ENCODE measurements around the gene TNFRSF12A. TPM values are rescaled to one million over a fixed set of nuclear protein-coding genes. Genes with fewer than 3 reads are reported as not detected.

TNFRSF12A gene
- total RNA-seq, 1 experiment from 2014 or later = 78.9 TPM

DNA sequence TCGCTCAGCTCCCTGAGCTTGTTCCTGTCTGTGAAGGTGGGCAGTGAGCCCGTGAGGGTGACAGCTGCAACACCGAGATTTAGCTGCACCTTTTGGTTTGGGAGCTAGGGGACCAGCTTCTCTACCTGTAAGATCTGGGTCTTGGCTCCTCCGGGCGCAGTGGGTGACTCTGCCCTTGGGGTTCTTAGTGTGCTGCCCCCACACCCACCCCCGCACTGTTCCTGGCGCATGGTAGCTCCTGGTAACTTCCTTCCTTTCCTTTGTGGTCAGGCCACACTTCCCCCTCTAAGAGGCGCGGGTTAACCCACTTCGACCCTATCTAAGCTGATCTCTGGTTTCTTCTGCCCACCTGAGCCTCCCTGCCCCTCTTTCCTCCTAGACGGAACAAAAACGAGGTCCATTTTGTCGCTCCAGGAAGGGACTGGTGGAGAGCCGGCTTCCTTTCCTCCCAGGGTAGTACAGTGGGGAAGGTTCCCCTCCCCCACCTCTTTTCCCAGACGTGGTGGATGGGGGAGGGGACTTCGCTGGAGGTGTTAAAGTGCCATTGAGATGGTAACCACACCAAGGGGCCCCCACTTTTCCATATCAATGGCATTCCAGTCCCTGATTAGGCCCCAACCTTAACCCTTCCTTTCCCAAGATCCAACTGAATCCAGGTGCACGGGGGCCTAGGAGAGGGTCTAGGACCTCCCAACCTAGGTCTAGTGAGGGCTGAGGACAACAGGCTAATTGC is 12.0 kb upstream of the TNFRSF12A start (continued):
- peak; percentile 45; the same call in 1 of the 2 replicates for TF ChIP-seq CREM (CRISPR knock-in tag; IDR thresholded peaks at IDR 0.05)
- TF ChIP-seq, protein P1, sequence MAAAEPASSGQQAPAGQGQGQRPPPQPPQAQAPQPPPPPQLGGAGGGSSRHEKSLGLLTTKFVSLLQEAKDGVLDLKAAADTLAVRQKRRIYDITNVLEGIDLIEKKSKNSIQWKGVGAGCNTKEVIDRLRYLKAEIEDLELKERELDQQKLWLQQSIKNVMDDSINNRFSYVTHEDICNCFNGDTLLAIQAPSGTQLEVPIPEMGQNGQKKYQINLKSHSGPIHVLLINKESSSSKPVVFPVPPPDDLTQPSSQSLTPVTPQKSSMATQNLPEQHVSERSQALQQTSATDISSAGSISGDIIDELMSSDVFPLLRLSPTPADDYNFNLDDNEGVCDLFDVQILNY (CRISPR knock-in tag; IDR thresholded peaks at IDR 0.05) = no peak
- no peak for TF ChIP-seq ELF4 (CRISPR knock-in tag; IDR thresholded peaks at IDR 0.05; ENCODE audit: low read depth)
- TF ChIP-seq ZNF263 (CRISPR knock-in tag; IDR thresholded peaks at IDR 0.05; ENCODE audit: low read depth) = no peak
- TF ChIP-seq ZNF138 (CRISPR knock-in tag; conservative IDR thresholded peaks at IDR 0.05) = no peak
- TF ChIP-seq RELA (CRISPR knock-in tag; IDR thresholded peaks at IDR 0.05; ENCODE audit: borderline replicate concordance) = no peak
- no peak for TF ChIP-seq MLX (CRISPR knock-in tag; IDR thresholded peaks at IDR 0.05)
- TF ChIP-seq NR1H2 (CRISPR knock-in tag; IDR thresholded peaks at IDR 0.05) = no peak
- TF ChIP-seq SMAD4 (CRISPR knock-in tag; IDR thresholded peaks at IDR 0.05) = no peak
- TF ChIP-seq SMAD3 (CRISPR knock-in tag; IDR thresholded peaks at IDR 0.05; ENCODE audit: borderline replicate concordance) = no peak
- TF ChIP-seq, protein P2, sequence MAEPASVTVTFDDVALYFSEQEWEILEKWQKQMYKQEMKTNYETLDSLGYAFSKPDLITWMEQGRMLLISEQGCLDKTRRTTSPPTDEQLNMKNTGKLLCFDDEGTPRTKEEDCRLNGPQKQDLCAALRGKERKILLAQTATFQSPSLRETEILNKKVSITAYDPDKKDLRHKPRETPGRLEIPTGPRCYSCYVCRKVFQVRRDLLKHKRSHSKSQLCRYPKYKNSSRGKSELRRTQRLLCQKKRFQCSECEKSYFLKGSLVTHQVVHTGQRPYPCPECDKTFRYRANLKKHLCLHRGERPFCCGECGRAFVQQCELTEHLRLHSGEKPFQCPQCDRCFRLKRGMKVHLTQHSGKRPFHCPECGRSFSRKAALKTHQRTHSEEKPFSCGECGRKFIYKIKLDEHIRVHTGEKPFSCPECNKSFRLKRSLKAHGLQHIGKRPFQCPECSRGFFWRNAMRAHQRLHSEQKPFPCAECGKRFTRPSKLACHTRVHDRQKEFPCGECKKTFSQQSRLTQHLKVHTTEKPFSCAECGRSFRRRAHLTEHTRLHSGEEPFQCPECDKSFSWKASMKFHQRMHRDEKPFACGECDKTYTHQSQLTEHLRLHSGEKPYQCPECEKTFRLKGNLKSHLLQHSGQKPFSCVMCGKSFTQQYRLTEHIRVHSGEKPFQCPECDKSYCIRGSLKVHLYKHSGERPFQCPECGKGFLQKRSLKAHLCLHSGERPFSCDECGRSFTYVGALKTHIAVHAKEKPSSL (CRISPR knock-in tag; conservative IDR thresholded peaks at IDR 0.05) = no peak
- TF ChIP-seq JUN (CRISPR knock-in tag; IDR thresholded peaks at IDR 0.05) = no peak
- TF ChIP-seq PREB (CRISPR knock-in tag; IDR thresholded peaks at IDR 0.05; ENCODE audit: borderline replicate concordance) = no peak
- TF ChIP-seq ZMAT4 (CRISPR knock-in tag; IDR thresholded peaks at IDR 0.05) = no peak
- TF ChIP-seq RORB (CRISPR knock-in tag; IDR thresholded peaks at IDR 0.05) = no peak
- TF ChIP-seq, protein P3, sequence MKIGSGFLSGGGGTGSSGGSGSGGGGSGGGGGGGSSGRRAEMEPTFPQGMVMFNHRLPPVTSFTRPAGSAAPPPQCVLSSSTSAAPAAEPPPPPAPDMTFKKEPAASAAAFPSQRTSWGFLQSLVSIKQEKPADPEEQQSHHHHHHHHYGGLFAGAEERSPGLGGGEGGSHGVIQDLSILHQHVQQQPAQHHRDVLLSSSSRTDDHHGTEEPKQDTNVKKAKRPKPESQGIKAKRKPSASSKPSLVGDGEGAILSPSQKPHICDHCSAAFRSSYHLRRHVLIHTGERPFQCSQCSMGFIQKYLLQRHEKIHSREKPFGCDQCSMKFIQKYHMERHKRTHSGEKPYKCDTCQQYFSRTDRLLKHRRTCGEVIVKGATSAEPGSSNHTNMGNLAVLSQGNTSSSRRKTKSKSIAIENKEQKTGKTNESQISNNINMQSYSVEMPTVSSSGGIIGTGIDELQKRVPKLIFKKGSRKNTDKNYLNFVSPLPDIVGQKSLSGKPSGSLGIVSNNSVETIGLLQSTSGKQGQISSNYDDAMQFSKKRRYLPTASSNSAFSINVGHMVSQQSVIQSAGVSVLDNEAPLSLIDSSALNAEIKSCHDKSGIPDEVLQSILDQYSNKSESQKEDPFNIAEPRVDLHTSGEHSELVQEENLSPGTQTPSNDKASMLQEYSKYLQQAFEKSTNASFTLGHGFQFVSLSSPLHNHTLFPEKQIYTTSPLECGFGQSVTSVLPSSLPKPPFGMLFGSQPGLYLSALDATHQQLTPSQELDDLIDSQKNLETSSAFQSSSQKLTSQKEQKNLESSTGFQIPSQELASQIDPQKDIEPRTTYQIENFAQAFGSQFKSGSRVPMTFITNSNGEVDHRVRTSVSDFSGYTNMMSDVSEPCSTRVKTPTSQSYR (CRISPR knock-in tag; IDR thresholded peaks at IDR 0.05) = peak; percentile 100
- no peak for TF ChIP-seq GRHL2 (CRISPR knock-in tag; IDR thresholded peaks at IDR 0.05; ENCODE audit: insufficient replicate concordance, severe bottlenecking)
- TF ChIP-seq TCF7 (CRISPR knock-in tag; IDR thresholded peaks at IDR 0.05; ENCODE audit: low read depth) = 0 out of 2 replicates have a peak, but pooled peaks have one; percentile 50
- no peak for TF ChIP-seq ZNF671 (CRISPR knock-in tag; IDR thresholded peaks at IDR 0.05)
- TF ChIP-seq, protein P4, sequence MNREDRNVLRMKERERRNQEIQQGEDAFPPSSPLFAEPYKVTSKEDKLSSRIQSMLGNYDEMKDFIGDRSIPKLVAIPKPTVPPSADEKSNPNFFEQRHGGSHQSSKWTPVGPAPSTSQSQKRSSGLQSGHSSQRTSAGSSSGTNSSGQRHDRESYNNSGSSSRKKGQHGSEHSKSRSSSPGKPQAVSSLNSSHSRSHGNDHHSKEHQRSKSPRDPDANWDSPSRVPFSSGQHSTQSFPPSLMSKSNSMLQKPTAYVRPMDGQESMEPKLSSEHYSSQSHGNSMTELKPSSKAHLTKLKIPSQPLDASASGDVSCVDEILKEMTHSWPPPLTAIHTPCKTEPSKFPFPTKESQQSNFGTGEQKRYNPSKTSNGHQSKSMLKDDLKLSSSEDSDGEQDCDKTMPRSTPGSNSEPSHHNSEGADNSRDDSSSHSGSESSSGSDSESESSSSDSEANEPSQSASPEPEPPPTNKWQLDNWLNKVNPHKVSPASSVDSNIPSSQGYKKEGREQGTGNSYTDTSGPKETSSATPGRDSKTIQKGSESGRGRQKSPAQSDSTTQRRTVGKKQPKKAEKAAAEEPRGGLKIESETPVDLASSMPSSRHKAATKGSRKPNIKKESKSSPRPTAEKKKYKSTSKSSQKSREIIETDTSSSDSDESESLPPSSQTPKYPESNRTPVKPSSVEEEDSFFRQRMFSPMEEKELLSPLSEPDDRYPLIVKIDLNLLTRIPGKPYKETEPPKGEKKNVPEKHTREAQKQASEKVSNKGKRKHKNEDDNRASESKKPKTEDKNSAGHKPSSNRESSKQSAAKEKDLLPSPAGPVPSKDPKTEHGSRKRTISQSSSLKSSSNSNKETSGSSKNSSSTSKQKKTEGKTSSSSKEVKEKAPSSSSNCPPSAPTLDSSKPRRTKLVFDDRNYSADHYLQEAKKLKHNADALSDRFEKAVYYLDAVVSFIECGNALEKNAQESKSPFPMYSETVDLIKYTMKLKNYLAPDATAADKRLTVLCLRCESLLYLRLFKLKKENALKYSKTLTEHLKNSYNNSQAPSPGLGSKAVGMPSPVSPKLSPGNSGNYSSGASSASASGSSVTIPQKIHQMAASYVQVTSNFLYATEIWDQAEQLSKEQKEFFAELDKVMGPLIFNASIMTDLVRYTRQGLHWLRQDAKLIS (CRISPR knock-in tag; IDR thresholded peaks at IDR 0.05; ENCODE audit: borderline replicate concordance) = 0 out of 2 replicates have a peak, but pooled peaks have one; percentile 31
- peak; percentile 70; the same call in 1 of the 2 replicates for TF ChIP-seq ESRRA (CRISPR knock-in tag; IDR thresholded peaks at IDR 0.05; ENCODE audit: borderline replicate concordance)
- TF ChIP-seq ZNF396 (CRISPR knock-in tag; IDR thresholded peaks at IDR 0.05; ENCODE audit: borderline replicate concordance) = no peak
- no peak for TF ChIP-seq NFE2L1 (CRISPR knock-in tag; IDR thresholded peaks at IDR 0.05)
- no peak for TF ChIP-seq ZNF416 (CRISPR knock-in tag; IDR thresholded peaks at IDR 0.05)
- TF ChIP-seq TP53 (CRISPR knock-in tag; IDR thresholded peaks at IDR 0.05) = no peak
- TF ChIP-seq ZNF121 (CRISPR knock-in tag; IDR thresholded peaks at IDR 0.05) = 0 out of 2 replicates have a peak, but pooled peaks have one; percentile 51
- no peak for TF ChIP-seq IRF2 (CRISPR knock-in tag; IDR thresholded peaks at IDR 0.05; ENCODE audit: borderline replicate concordance, low read depth)
